Measurements from ENCODE around the gene OPRM1. TPM values are rescaled to one million over a fixed set of nuclear protein-coding genes. Genes with fewer than 3 reads are reported as not detected.
"Not testable (repeated sequence)": the region's sequence is repeated elsewhere in the genome, so short reads cannot be mapped to it uniquely, and the experiment has no call there.

Gene OPRM1
- total RNA-seq, 1 donor from 2014 or later: not detected

DNA sequence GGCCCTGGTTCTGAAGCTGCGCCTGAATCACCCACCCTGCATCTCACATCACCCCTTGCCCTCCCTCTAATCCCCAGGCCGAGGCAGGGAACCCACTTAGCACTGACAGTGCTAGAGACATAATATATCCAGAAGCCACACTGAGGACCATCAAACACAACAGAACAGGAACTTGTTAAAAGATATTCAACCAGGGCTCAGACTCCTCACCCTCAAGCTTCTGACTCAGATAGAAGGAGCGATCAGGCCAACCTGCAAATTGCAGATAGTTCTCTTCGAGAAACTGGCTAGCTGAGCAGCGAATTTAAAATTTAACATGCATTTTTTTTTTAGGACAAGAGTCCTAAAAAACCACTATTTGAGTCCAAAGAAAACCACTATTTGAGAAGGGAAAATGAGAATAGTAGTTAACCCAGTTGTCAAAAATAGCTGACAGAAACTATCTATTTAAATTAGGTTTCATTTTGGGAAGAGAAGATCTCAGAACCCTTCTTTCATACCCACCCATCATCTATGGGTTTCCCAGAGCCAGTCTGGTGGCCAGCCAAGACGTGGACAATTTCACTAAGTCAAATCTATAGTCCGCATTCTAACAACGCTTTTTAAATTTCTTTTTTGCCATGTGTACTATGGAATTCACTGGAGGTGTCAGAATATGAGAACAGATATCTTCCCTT is 95.6 kb downstream of the OPRM1 start:
- intact Hi-C loops (cut with DNase I): no loop called here

DNA sequence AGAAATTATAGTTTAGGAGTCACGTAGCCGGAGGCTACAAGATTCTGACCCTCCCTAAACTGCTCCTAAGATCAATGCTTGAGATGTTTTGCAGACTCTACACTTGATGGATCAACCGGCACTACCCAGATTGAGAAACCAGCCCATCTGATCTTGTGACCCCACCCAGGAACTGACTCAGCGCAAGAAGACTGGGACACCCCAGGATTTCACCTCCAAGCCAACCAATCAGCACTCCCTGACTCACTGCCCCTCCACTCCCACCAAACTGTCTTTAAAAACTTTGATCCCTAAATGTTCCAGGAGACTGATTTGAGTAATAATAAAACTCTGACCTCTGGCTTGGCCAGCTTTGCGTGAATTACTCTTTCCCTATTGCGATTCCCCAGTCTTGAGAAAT is 99.8 kb downstream of the OPRM1 start:
- intact Hi-C loops (cut with DNase I): no loop called here

More for the DNA sequence above, 95.6 kb downstream of the OPRM1 start:
- no peak for DNase-seq (ENCODE audit: low spot score)

DNA sequence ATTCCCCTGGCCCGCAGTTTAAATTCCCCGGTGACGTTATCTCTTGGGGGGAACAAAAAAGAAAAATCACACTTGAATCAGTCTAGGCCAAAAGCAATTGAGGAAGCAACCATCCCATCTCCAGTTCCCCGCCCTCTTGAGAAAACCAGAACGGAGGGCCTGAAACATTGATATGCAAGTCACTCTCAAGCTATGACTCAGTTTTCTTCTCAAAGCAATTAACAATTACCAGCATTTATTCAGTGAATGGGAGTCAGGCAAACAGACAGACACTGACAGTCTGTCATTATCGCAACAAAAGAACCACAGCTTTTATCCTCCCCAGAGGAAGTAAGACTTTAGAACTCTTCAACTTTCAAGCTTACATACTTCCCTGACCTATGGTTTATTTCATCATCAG is 100.9 kb downstream of the OPRM1 start:
- intact Hi-C loops (cut with DNase I): no loop called here
- DNase-seq (ENCODE audit: low spot score): no peak

More for the DNA sequence above, 99.8 kb downstream of the OPRM1 start:
- DNase-seq (ENCODE audit: low spot score): no peak

DNA sequence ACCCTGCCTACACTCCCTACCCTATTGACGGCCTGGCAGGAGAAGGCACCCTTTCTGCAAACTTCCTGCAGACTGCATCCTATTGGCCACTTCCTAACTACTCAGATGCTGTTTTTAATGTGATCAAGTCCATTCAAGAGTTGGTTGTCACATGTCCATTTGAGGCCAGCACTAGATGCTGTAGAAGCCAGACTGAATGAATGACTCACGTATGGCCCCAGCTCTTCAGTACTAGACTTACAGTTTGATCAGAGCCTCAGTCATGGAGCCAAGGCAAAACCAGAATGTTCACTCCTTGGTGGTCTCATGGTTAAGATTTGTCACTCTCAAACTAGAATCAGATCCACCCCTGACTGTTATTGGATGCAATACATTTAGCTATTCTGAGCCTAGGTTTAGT is 101.7 kb downstream of the OPRM1 start:
- DNase-seq (ENCODE audit: low spot score): no peak
- intact Hi-C loops (cut with DNase I): no loop called here

DNA sequence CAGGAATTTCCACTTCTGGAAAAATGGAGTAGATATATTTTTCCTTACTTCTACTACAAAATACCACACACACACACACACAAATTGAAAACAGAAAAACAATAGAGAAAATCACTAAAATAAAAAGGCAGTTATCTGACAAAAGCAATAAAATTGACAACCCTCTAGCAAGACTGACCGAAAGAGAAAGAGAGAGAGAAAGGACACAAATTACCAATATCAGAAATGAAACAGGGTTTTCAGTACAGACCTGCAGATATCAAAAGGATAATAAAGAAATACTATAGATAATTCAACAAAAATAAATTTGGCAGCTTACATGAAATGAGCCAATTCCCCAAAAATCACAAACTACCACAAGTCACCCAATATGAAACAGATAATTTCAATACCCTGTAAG is 104.7 kb downstream of the OPRM1 start:
- DNase-seq (ENCODE audit: low spot score): no peak
- intact Hi-C loops (cut with DNase I): no loop called here

DNA sequence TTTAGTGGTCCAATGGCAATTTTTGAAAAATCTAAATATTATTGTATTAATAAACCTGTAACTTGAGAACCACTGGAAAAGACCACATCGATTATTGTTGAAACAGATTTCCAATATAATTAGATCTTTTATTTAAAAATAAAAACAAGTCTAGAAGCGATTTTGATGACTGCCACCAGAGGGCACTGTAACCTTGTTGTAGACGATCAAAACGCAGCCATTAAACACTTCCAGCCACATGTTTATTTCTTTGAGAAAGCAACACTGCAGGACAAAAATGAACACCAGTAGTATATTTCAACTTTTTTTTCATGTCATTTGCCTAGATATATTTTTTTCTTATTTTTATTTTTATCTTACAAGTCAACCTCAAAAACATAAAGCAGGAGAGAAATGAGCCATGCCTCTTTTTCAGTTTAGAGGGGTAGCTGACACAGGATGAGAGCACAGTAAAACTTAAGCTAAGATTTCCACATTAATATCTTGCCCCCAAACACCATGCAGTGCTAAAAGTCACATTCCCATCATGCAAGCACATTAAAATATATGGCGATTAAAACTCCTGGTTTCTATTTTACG is 115.4 kb downstream of the OPRM1 start:
- intact Hi-C loops (cut with DNase I): loop anchor here (10.0 kb wide), 3 partner anchors 190 to 250 kb away; no protein-coding TSS in a partner anchor
- DNase-seq (ENCODE audit: low spot score): no peak

DNA sequence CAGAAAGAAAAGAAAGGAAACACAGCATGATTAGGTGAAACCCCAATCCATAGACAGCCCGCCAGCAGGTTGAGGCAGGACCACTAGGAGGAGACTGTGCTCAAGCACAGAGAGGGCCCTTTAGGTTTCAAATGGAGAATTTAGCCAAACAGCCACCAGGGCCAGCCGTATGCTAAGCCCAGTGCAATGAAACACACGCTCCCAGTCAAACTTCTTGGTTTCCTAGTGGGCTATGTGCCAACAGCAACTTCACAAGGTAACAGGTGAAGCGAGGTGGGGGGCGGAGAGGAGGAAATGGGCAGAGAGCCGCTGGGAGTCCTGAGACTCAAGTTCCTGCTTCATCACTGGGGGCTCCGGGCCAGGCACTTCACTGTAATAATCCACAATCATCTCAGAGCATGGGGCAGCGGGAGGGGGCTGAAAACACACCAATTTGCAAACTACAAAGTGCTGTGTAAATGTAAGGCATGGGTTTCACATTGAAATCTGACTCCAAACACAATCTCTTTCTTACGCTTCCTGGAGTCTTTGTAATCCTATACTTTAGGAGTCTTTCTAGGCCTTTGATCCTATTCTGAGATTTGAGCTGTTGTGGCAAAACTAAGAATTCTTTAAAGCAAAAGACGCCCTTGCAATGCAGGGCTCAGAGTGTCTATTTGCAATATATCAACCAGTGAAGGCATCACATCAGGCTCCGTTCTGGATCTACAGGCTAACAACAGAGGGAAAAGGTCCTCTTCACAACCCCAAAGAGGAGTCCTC is 117.3 kb downstream of the OPRM1 start:
- no peak for DNase-seq (ENCODE audit: low spot score)
- intact Hi-C loops (cut with DNase I): loop anchor here (10.0 kb wide), 3 partner anchors 188 to 248 kb away; no protein-coding TSS in a partner anchor

DNA sequence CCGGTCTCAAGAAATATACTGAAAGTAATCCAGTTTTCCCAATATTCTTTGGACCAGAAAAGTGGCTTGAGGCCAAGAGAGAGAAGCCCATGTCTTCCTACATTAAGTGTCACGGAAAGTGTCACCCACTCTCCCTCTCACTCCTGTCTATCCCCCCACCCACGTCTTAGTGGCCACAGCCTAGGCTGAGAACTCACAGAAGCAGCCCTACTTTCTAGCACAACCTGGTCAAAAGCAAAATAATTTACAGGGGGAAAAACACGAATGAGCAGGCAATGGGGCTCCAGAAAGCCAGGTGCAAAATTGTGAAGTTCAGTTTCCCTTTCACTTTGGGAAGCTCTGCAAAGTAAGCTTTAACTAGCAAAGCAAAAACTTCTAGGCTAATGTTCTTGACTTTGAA is 118.0 kb downstream of the OPRM1 start:
- DNase-seq (ENCODE audit: low spot score): no peak
- intact Hi-C loops (cut with DNase I): loop anchor here (10.0 kb wide), 3 partner anchors 188 to 248 kb away; no protein-coding TSS in a partner anchor

DNA sequence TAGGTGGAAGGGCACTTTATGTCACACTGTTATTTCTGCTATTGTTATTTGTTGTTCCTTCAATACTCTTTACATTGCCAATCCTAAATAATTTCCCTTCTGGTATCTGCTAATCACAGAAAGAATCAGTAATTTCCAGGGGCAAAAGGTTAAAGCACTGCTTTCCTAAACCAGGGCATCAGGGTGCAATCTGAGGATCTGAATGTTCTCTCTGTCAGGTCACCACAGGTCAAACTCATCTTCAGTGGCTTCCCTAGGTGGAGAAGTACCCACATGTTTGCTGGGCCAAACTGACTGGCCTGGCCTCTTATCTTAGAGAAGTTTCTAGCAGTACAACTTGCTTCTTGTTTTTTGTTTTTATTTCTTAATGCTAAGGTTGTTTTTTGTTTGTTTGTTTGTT is 118.7 kb downstream of the OPRM1 start:
- intact Hi-C loops (cut with DNase I): loop anchor here (10.0 kb wide), 3 partner anchors 187 to 247 kb away; no protein-coding TSS in a partner anchor
- no peak for DNase-seq (ENCODE audit: low spot score)

DNA sequence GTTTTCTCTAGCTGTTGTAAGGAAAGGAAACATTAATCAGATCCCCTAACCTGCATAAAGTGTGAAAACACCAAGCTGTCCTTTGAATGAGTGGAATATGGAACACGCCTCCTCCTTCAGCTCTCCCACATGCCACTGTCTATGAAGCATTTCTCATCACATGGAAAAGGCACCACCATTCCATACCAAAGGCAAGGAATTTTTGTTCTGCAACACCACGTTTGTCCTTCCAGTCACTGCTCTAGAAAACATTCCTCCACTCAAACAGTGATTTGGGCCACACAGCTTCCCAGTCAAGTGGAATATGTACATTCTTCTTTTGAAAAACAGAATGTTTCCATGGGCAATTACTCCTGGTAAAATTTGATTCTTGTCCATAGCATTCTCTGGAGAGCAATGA is 120.1 kb downstream of the OPRM1 start:
- no peak for DNase-seq (ENCODE audit: low spot score)
- intact Hi-C loops (cut with DNase I): loop anchor here (10.0 kb wide), 3 partner anchors 186 to 246 kb away; no protein-coding TSS in a partner anchor

DNA sequence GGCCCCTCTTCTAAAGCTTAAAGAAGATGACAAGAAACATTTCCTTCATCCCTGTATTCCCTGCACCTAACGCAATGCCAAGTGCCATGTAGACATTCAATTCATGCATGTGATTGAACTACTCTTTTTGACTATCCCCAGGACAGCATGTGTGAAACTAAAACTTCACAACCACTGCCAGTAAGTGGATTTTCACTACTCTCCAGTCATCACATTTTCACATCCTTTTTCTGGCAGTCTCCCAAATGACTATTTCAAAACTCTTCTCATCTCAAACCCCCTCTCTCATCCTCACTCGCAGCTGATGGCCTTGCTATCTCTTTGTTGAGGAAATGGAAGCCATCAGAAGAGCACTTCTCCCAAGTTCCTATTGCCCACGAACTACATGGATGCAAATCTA is 122.6 kb downstream of the OPRM1 start:
- DNase-seq (ENCODE audit: low spot score): no peak
- intact Hi-C loops (cut with DNase I): no loop called here

DNA sequence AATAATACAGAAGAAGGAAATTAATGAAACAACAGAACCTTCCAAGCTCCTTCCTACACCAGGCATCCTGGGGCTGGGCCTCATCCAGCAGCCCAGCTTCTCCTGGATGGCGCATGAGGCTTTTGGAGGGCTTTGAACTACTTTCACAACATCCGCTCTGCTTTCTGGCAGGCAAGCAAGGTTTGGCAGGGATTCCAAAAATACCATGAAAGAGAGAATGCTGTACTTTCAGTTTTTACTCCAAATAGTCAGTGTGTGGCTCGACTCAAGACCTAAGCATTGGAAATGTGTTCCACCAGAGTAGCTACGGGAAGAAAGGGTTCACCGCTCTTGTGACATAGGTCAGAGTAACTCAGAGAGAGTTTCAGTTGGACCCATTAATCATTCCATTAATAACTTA is 125.4 kb downstream of the OPRM1 start:
- intact Hi-C loops (cut with DNase I): no loop called here
- DNase-seq (ENCODE audit: low spot score): no peak

DNA sequence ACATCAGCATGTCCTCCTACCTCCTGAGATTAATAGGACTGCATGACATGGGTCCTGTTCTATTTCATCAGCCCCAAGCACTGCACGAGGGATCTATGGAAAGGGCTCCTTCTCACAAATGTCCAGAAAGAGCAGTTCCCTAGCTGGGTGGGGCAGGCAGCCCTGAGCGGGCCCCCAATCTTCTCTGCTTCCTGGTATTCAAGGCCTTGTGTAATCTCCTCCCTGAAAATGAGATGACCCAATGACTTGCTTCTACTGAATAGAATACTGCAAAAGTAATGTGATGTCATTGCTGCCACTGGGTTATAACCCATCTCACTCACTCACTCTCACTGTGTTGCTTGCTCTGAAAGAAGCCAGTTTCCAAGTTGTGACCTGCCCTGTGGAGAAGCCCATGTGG is 126.4 kb downstream of the OPRM1 start:
- intact Hi-C loops (cut with DNase I): no loop called here

DNA sequence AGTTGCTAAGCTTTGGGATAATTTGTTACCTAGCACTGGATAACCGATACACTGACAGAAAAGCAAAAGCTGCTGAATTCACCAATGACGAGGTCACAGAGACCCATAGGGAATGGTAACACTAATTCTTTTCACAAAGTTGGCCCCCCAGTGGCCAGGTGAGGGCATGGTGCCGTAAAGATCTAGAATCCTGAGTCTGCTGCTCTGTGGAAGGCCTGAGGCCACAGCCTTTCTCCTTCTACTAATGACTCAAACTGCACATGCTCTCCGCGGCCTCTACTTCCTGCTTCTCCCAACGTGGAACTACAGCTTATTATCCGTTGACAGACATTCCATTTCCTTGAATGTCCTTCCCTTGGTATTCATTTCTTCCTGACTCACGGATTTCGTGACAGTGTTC is 127.1 kb downstream of the OPRM1 start:
- intact Hi-C loops (cut with DNase I): no loop called here
- DNase-seq (ENCODE audit: low spot score): no peak

More for the DNA sequence above, 126.4 kb downstream of the OPRM1 start:
- no peak for DNase-seq (ENCODE audit: low spot score)

DNA sequence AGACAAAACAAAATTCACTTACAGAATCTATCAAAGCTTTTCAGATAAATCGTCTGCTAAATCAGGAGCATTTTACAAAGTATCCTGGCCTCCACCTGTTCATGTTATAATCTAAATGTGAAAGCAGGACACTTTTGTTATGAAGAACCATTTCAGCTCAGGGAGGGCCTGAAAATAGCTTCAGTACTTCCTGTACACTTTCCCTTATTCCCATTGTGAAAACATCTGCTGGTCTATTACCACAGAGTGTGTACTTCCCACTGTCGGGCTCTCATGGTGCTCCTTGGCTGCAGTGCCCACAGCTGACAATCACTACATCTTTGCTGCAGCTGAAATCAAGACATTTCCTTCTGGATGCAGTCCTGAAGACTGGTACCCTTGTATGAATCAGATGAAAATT is 128.1 kb downstream of the OPRM1 start:
- no peak for DNase-seq (ENCODE audit: low spot score)
- intact Hi-C loops (cut with DNase I): no loop called here

DNA sequence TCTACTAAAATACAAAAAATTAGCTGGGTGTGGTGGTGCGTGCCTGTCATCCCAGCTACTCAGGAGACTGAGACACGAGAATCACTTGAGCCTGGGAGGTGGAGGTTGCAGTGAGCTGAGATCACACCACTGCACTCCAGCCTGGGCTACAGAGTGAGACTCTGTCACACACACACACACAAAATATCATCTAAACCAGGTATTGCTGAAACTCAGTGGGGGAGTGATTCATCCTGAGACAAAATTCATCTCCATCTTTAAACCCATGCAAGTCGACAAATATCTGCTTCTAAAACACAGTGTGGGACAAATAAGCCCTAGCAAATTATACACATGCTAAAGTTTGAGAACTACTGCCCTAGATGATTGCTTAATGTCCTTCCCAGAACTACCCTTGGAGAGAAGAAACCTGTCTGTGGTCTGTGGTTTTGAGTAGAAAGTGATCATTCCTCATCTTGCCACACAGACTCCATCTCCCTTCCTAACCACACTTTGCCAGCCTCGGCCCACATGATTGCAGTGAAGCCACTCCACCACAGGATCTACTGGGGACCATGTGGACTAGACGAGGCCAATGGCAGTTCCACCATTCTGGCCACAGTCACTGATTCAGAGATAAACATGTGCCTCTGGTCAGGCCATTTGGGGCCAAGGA is 130.3 kb downstream of the OPRM1 start:
- no peak for DNase-seq (ENCODE audit: low spot score)
- intact Hi-C loops (cut with DNase I): no loop called here

DNA sequence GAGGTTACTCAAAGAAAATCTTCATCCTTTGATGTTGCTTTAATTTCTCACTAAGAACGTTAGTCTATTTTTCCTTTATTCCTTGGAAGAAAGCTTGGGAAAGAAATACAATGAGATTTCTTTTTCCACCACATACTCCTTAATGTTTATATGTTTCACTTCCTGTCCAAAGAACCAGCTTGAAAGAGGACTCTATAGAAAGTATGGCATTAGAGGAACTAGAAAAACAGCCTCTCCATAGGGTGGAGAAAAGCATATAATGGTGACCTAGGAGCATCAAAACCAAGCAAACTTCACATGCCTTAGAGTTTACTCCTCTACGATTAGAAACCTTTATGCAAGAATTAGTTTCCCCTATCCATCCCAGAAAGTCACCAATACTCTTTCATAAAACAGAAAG is 131.1 kb downstream of the OPRM1 start:
- DNase-seq (ENCODE audit: low spot score): no peak
- intact Hi-C loops (cut with DNase I): no loop called here

DNA sequence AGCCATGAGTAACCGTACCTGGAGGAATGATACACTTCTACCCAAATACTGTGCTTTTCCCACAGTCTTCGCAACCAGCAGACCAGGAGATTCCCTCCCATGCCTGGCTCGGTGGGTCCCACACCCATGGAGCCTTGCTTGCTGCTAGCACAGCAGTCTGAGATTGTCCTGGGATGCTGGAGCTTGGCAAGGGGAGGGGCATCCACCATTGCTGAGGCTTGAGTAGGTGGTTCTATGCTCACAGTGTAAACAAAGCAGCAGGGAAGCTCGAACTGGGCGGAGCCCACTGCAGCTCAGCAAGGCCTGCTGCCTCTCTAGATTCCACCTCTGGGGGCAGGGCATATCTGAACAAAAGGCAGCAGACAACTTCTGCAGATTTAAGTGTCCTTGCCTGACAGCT is 133.4 kb downstream of the OPRM1 start:
- intact Hi-C loops (cut with DNase I); DNase-seq (ENCODE audit: low spot score): not testable (repeated sequence)

DNA sequence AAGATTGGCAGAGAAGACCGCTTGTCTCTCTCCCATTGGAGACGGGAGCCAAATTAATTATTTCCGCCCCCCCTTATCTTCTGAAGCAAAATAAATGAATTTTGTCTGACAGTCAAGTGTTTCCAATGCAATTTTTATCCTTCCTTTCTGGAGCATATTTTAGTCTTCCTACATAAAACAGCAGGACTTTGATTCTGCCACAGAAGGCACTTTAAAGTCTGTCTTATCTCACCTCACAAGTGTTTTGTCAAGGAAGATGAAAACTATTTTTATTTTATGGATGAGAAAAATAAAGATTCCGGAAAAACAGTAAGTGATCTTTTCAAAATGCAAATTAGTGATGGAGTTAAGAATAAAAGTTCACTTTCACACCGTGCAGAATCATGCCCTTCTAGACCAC is 140.4 kb downstream of the OPRM1 start:
- no peak for DNase-seq (ENCODE audit: low spot score)
- intact Hi-C loops (cut with DNase I): no loop called here

DNA sequence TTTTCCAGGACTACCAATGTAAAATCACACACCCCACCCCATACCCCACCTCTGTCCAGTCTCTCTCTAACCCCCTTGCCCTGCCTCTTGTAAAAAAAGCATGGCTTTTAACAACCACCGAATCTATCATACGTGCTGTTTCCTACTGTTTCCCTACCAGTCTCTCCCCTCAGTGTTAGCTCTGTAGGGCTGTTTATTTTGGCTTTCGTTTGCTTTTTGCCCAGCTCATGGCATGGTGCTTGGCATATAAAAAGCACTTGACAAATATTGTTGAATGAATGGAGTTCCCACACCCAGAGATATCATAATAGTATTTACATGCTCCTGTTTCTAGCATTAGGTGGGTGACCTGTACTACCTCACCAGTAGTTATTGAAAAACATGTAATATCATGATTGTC is 148.2 kb downstream of the OPRM1 start:
- no peak for DNase-seq (ENCODE audit: low spot score)
- intact Hi-C loops (cut with DNase I): no loop called here
